HEK293 (cell line): ENCODE data around the gene RTCA.
"Not testable (repeated sequence)": the region's sequence is repeated elsewhere in the genome, so short reads cannot be mapped to it uniquely, and the experiment has no call there.

Experiments
- CTCF ChIA-PET: fragments of 350-600 bp; formaldehyde crosslinking; extraction: SDS; loops from one replicate; lab custom pipeline; 2021; ENCODE audit warnings: antibody characterized with exemption; lab: Yijun Ruan, JAX
- POLR2A ChIA-PET: fragments of 300-600 bp; formaldehyde crosslinking; extraction: SDS; loops from one replicate; lab custom pipeline; 2020; ENCODE audit warnings: antibody characterized with exemption, inconsistent platforms; lab: Yijun Ruan, JAX
- H3K27ac ChIP-seq: fragments of 200-500 bp; sonication (Bioruptor generic); 2 replicates; pipeline ENCODE4 v1.5.1; 2014; ENCODE audit warnings: low read depth, low read length, control low read depth, inconsistent platforms; ENCODE audit errors: extremely low read depth
- H3K36me3 ChIP-seq, 2 experiments: fragments of 200-500 bp in 1 of 2; sonication (Bioruptor generic) in 1 of 2; 1 replicate in 1 of 2; 2 replicates in 1 of 2; pipeline ENCODE4 v1.5.1; 2014 to 2017; ENCODE audit warnings: inconsistent platforms in 2 of 2, low read length in 2 of 2; ENCODE audit not compliant: control insufficient read depth in 2 of 2, insufficient read depth in 1 of 2
- H3K4me1 ChIP-seq: fragments of 200-500 bp; sonication (Bioruptor generic); 2 replicates; pipeline ENCODE4 v1.5.1; 2014; ENCODE audit warnings: mild to moderate bottlenecking, low read length, inconsistent platforms; ENCODE audit not compliant: control insufficient read depth, insufficient read depth
- H3K4me3 ChIP-seq: 2 replicates; pipeline ENCODE4 v1.5.1; 2011; ENCODE audit warnings: low read depth, mild to moderate bottlenecking, control low read depth, low read length, moderate library complexity
- H3K9me3 ChIP-seq: fragments of 200-500 bp; sonication (Bioruptor generic); 2 replicates; pipeline ENCODE4 v1.5.1; 2014; ENCODE audit warnings: low read depth, low read length, inconsistent platforms; ENCODE audit not compliant: control insufficient read depth, insufficient read depth
- HIC1 ChIP-seq: fragments of 450-650 bp; formaldehyde crosslinking; IDR thresholded peaks from 2 replicates; pipeline ENCODE4 v1.5.1; 2016; ENCODE audit warnings: missing biosample characterization, missing genetic modification characterization
- MYNN ChIP-seq: fragments of 450-650 bp; formaldehyde crosslinking; IDR thresholded peaks from 2 replicates; pipeline ENCODE4 v1.5.1; 2016; ENCODE audit warnings: missing biosample characterization, missing genetic modification characterization, borderline replicate concordance
- OVOL3 ChIP-seq: fragments of 450-650 bp; formaldehyde crosslinking; IDR thresholded peaks from 2 replicates; pipeline ENCODE4 v1.5.1; 2016; ENCODE audit warnings: missing biosample characterization, missing genetic modification characterization
- YY1 ChIP-seq: fragments of 450-650 bp; formaldehyde crosslinking; IDR thresholded peaks from 2 replicates; pipeline ENCODE4 v1.5.1; 2018; ENCODE audit warnings: missing biosample characterization, missing genetic modification characterization
- YY2 ChIP-seq: fragments of 450-650 bp; formaldehyde crosslinking; IDR thresholded peaks from 2 replicates; pipeline ENCODE4 v1.5.1; 2016; ENCODE audit warnings: missing biosample characterization, missing genetic modification characterization
- ZFP37 ChIP-seq: fragments of 450-650 bp; formaldehyde crosslinking; IDR thresholded peaks from 2 replicates; pipeline ENCODE4 v1.5.1; 2016; ENCODE audit warnings: missing biosample characterization, missing genetic modification characterization
- ZNF2 ChIP-seq: fragments of 450-650 bp; formaldehyde crosslinking; IDR thresholded peaks from 2 replicates; pipeline ENCODE4 v1.5.1; 2016; ENCODE audit warnings: missing biosample characterization, missing genetic modification characterization
- ZNF324 ChIP-seq: fragments of 450-650 bp; formaldehyde crosslinking; IDR thresholded peaks from 2 replicates; pipeline ENCODE4 v1.5.1; 2016; ENCODE audit warnings: missing biosample characterization, missing genetic modification characterization
- ZNF391 ChIP-seq: fragments of 450-650 bp; formaldehyde crosslinking; IDR thresholded peaks from 2 replicates; pipeline ENCODE4 v1.5.1; 2016; ENCODE audit warnings: low read depth, missing biosample characterization, missing genetic modification characterization, borderline replicate concordance
- ZNF426 ChIP-seq: fragments of 450-650 bp; formaldehyde crosslinking; IDR thresholded peaks from 2 replicates; pipeline ENCODE4 v1.5.1; 2017; ENCODE audit warnings: missing biosample characterization, missing genetic modification characterization, mild to moderate bottlenecking, inconsistent platforms, moderate library complexity
- ZNF433 ChIP-seq: fragments of 450-650 bp; formaldehyde crosslinking; IDR thresholded peaks from 2 replicates; pipeline ENCODE4 v1.5.1; 2016; ENCODE audit warnings: missing biosample characterization, missing genetic modification characterization, low read depth
- ZNF48 ChIP-seq: fragments of 450-650 bp; formaldehyde crosslinking; IDR thresholded peaks from 2 replicates; pipeline ENCODE4 v1.5.1; 2016; ENCODE audit warnings: missing biosample characterization, missing genetic modification characterization
- ZNF558 ChIP-seq: fragments of 450-650 bp; formaldehyde crosslinking; IDR thresholded peaks from 2 replicates; pipeline ENCODE4 v1.5.1; 2016; ENCODE audit warnings: missing biosample characterization, missing genetic modification characterization
- ZNF610 ChIP-seq: fragments of 450-650 bp; formaldehyde crosslinking; IDR thresholded peaks from 2 replicates; pipeline ENCODE4 v1.5.1; 2016; ENCODE audit warnings: missing biosample characterization, missing genetic modification characterization, borderline replicate concordance
- ZNF747 ChIP-seq: fragments of 450-650 bp; formaldehyde crosslinking; IDR thresholded peaks from 2 replicates; pipeline ENCODE4 v1.5.1; 2016; ENCODE audit warnings: missing biosample characterization, missing genetic modification characterization
- ZNF777 ChIP-seq: fragments of 450-650 bp; formaldehyde crosslinking; IDR thresholded peaks from 2 replicates; pipeline ENCODE4 v1.5.1; 2017; ENCODE audit warnings: missing biosample characterization, missing genetic modification characterization, borderline replicate concordance
- ZSCAN4 ChIP-seq: fragments of 450-650 bp; formaldehyde crosslinking; IDR thresholded peaks from 2 replicates; pipeline ENCODE4 v1.5.1; 2017; ENCODE audit warnings: missing biosample characterization, missing genetic modification characterization
- TF ChIP-seq, protein P1 (sequence below): fragments of 450-650 bp; formaldehyde crosslinking; IDR thresholded peaks from 2 replicates; pipeline ENCODE4 v1.5.1; 2016; ENCODE audit warnings: missing biosample characterization, missing genetic modification characterization
- TF ChIP-seq, protein P2 (sequence below): fragments of 450-650 bp; formaldehyde crosslinking; IDR thresholded peaks from 2 replicates; pipeline ENCODE4 v1.5.1; 2016; ENCODE audit warnings: missing biosample characterization, missing genetic modification characterization

The RTCA gene

DNA sequence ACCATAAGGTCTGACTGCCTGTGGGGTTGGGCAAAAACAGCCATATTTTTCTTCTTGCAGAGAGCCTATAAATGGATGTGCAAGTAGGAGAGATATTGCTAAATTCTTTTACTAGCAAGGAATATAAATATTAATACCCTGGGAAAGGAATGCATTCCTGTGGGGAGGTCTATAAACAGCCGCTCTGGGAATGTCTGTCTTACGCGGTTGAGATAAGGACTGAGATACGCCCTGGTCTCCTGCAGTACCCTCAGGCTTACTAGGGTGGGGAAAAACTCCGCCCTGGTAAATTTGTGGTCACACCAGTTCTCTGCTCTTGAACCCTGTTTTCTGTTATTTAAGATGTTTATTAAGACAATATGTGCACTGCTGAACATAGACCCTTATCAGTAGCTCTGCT is 1.9 kb upstream of the RTCA start:
- CTCF ChIA-PET, H3K9me3 ChIP-seq, H3K4me1 ChIP-seq, H3K4me3 ChIP-seq, H3K27ac ChIP-seq: not testable (repeated sequence)
- POLR2A ChIA-PET: interaction anchor here (2.9 kb wide), 1 partner anchor 88 kb away, joined by 18 read pairs; the partner anchor contains the start of gene CDC14A
- peaks cover 13 to 28% of the 10 kb centered on the region in 2 experiments; a peak in 2 of 3 replicates for H3K36me3 ChIP-seq

DNA sequence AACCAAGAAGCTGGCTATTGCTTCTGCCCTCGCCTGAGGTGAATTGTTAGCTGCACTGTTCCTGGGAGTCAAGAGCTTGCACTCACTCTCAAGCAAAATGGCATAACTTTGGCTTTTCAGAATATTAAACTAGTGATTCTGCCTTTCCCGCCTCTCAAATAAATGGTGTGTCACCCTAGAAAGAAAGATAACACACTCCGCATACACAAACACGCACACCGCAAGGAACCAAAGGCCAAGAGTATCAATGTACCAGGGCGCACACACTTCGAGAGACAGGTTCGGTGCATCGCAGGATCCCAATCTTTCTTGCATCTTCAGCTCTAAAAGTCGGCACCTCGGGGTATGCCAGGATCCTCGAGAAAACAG is 470 bp upstream of the RTCA start:
- POLR2A ChIA-PET: interaction anchor here (0.8 to 2.9 kb wide), 9 partner anchors 9 to 296 kb away, joined by 3 to 28 read pairs (median 5); partner anchors contain the start of genes CDC14A, DBT and SLC35A3

More for the DNA sequence above, 470 bp upstream of the RTCA start:
- CTCF ChIA-PET: interaction anchor here (0.6 to 1.5 kb wide), 4 partner anchors 18 to 182 kb away, joined by 3 to 4 read pairs (median 3); partner anchors contain the start of gene CDC14A
- H3K9me3 ChIP-seq: no peaks in the 10 kb centered on the region
- no peak for TF ChIP-seq ZNF747
- no peak for TF ChIP-seq YY1
- TF ChIP-seq, protein P1, sequence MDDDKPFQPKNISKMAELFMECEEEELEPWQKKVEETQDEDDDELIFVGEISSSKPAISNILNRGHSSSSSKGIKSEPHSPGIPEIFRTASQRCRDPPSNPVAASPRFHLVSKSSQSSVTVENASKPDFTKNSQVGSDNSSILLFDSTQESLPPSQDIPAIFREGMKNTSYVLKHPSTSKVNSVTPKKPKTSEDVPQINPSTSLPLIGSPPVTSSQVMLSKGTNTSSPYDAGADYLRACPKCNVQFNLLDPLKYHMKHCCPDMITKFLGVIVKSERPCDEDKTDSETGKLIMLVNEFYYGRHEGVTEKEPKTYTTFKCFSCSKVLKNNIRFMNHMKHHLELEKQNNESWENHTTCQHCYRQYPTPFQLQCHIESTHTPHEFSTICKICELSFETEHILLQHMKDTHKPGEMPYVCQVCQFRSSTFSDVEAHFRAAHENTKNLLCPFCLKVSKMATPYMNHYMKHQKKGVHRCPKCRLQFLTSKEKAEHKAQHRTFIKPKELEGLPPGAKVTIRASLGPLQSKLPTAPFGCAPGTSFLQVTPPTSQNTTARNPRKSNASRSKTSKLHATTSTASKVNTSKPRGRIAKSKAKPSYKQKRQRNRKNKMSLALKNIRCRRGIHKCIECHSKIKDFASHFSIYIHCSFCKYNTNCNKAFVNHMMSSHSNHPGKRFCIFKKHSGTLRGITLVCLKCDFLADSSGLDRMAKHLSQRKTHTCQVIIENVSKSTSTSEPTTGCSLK (tag by site-specific recombination): no peak
- TF ChIP-seq ZNF2: no peak
- TF ChIP-seq ZNF48: no peak
- TF ChIP-seq, protein P2, sequence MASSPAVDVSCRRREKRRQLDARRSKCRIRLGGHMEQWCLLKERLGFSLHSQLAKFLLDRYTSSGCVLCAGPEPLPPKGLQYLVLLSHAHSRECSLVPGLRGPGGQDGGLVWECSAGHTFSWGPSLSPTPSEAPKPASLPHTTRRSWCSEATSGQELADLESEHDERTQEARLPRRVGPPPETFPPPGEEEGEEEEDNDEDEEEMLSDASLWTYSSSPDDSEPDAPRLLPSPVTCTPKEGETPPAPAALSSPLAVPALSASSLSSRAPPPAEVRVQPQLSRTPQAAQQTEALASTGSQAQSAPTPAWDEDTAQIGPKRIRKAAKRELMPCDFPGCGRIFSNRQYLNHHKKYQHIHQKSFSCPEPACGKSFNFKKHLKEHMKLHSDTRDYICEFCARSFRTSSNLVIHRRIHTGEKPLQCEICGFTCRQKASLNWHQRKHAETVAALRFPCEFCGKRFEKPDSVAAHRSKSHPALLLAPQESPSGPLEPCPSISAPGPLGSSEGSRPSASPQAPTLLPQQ: no peak
- no peak for TF ChIP-seq ZNF433 (tag by site-specific recombination)
- TF ChIP-seq HIC1: no peak
- TF ChIP-seq ZNF324 (tag by site-specific recombination): no peak
- no peak for TF ChIP-seq ZNF610 (tag by site-specific recombination)
- TF ChIP-seq ZNF391 (tag by site-specific recombination): no peak
- TF ChIP-seq ZSCAN4 (tag by site-specific recombination): 0 out of 2 replicates have a peak, but pooled peaks have one; percentile 8
- TF ChIP-seq ZNF558: 0 out of 2 replicates have a peak, but pooled peaks have one; percentile 17
- no peak for TF ChIP-seq YY2 (tag by site-specific recombination)
- TF ChIP-seq MYNN (tag by site-specific recombination): no peak
- TF ChIP-seq ZNF777: 0 out of 2 replicates have a peak, but pooled peaks have one; percentile 68
- TF ChIP-seq OVOL3 (tag by site-specific recombination): no peak
- TF ChIP-seq ZNF426 (tag by site-specific recombination): no peak
- TF ChIP-seq ZFP37 (tag by site-specific recombination): 0 out of 2 replicates have a peak, but pooled peaks have one; percentile 14
- no peak overlapping the region; the same call in 1 of the 2 replicates for H3K27ac ChIP-seq
- peak overlapping the region; percentile 98 for H3K4me3 ChIP-seq
- H3K4me1 ChIP-seq: no peaks in the 10 kb centered on the region
- H3K36me3 ChIP-seq: peaks cover 18 to 41% of the 10 kb centered on the region in 2 experiments; a peak in 2 of 3 replicates
